ENCODE data around the gene GBX1.

GRCh38 chr7:151124899-151125399 is 42.5 kb downstream of the GBX1 start:
- no peak for TF ChIP-seq POLR2A (IDR thresholded peaks at IDR 0.05; ENCODE audit: low read depth, low read length)
- no peak for TF ChIP-seq SPI1 (IDR thresholded peaks at IDR 0.05; ENCODE audit: low read depth, low read length)
- TF ChIP-seq POLR2AphosphoS5 (IDR thresholded peaks at IDR 0.05; ENCODE audit: low read depth, low read length) = no peak

Data from GM12891 (cell line).